ENCODE measurements around the gene PLEKHG3. TPM values are rescaled to one million over a fixed set of nuclear protein-coding genes. Genes with fewer than 3 reads are reported as not detected.

PLEKHG3 gene
- total and polyA plus RNA-seq, 2 experiments from 2014 or later: 23.0 to 83.1 TPM

GRCh38 chr14:64704743-64705380, 638 bp downstream of the PLEKHG3 start:
- Histone ChIP-seq H3K4me1 (ENCODE audit: insufficient read depth) (peaks cover 62% of the 10 kb centered on the region), H3F3A (replicated peaks; ENCODE audit: low read depth) (peaks cover 27% of the 10 kb centered on the region; the same call in 1 of the 2 replicates), H3K4me2 (peak overlapping the region; percentile 95), H3K4me3 (peak overlapping the region; percentile 86), H2AFZ (no peak overlapping the region), H3K36me3 (ENCODE audit: insufficient read depth) (no peaks in the 10 kb centered on the region), H3K79me2 (replicated peaks; ENCODE audit: insufficient read depth) (peaks cover 51% of the 10 kb centered on the region), H4K20me1 (replicated peaks; ENCODE audit: insufficient read depth) (peaks cover 17% of the 10 kb centered on the region), H3K27ac (ENCODE audit: low read depth) (peak overlapping the region; percentile 55; the same call in 1 of the 2 replicates), H3K9me2 (ENCODE audit: insufficient read depth) (no peaks in the 10 kb centered on the region), H3K27me3 (ENCODE audit: insufficient read depth) (peaks cover 5% of the 10 kb centered on the region; the same call in 1 of the 2 replicates)
- ATAC-seq (peak; percentile 5), DNase-seq (ENCODE audit: low spot score) (no peak)
- Mint-ChIP-seq H3K27me3 (ENCODE audit: insufficient read depth, low read depth, poor library complexity) (peaks cover 18% of the 10 kb centered on the region), H3K4me3 (peak overlapping the region; percentile 81), H3K36me3 (ENCODE audit: low read depth) (peaks cover 12% of the 10 kb centered on the region; the same call in 2 of the 3 replicates), H3K27ac (no peak overlapping the region), H3K4me1 (peaks cover 75% of the 10 kb centered on the region), H3K9me3 (no peaks in the 10 kb centered on the region)
- TF ChIP-seq, protein P1, sequence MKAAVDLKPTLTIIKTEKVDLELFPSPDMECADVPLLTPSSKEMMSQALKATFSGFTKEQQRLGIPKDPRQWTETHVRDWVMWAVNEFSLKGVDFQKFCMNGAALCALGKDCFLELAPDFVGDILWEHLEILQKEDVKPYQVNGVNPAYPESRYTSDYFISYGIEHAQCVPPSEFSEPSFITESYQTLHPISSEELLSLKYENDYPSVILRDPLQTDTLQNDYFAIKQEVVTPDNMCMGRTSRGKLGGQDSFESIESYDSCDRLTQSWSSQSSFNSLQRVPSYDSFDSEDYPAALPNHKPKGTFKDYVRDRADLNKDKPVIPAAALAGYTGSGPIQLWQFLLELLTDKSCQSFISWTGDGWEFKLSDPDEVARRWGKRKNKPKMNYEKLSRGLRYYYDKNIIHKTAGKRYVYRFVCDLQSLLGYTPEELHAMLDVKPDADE (IDR thresholded peaks at IDR 0.05): no peak
- TF ChIP-seq STAT1 (IDR thresholded peaks at IDR 0.05; ENCODE audit: unreplicated experiment): no peak
- no peak for TF ChIP-seq EZH2phosphoT487 (IDR thresholded peaks at IDR 0.05; ENCODE audit: unreplicated experiment)
- no peak for TF ChIP-seq CREB1 (CRISPR knock-in tag; IDR thresholded peaks at IDR 0.05; ENCODE audit: low read depth)
- TF ChIP-seq POLR2AphosphoS5 (IDR thresholded peaks at IDR 0.05; ENCODE audit: low read depth): no peak
- no peak for TF ChIP-seq JUNB (IDR thresholded peaks at IDR 0.05; ENCODE audit: unreplicated experiment)
- TF ChIP-seq CTCF (conservative IDR thresholded peaks at IDR 0.05; ENCODE audit: low read depth in 2 of 2): no peak
- no peak for TF ChIP-seq EZH2 (IDR thresholded peaks at IDR 0.05; ENCODE audit: low read depth, unreplicated experiment)
- no peak for TF ChIP-seq ZNF462 (CRISPR knock-in tag; IDR thresholded peaks at IDR 0.05)
- no peak for TF ChIP-seq ZNF114 (CRISPR knock-in tag; IDR thresholded peaks at IDR 0.05)
- TF ChIP-seq, protein P2, sequence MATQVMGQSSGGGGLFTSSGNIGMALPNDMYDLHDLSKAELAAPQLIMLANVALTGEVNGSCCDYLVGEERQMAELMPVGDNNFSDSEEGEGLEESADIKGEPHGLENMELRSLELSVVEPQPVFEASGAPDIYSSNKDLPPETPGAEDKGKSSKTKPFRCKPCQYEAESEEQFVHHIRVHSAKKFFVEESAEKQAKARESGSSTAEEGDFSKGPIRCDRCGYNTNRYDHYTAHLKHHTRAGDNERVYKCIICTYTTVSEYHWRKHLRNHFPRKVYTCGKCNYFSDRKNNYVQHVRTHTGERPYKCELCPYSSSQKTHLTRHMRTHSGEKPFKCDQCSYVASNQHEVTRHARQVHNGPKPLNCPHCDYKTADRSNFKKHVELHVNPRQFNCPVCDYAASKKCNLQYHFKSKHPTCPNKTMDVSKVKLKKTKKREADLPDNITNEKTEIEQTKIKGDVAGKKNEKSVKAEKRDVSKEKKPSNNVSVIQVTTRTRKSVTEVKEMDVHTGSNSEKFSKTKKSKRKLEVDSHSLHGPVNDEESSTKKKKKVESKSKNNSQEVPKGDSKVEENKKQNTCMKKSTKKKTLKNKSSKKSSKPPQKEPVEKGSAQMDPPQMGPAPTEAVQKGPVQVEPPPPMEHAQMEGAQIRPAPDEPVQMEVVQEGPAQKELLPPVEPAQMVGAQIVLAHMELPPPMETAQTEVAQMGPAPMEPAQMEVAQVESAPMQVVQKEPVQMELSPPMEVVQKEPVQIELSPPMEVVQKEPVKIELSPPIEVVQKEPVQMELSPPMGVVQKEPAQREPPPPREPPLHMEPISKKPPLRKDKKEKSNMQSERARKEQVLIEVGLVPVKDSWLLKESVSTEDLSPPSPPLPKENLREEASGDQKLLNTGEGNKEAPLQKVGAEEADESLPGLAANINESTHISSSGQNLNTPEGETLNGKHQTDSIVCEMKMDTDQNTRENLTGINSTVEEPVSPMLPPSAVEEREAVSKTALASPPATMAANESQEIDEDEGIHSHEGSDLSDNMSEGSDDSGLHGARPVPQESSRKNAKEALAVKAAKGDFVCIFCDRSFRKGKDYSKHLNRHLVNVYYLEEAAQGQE (IDR thresholded peaks at IDR 0.05; ENCODE audit: unreplicated experiment): no peak
- TF ChIP-seq NANOG (IDR thresholded peaks at IDR 0.05; ENCODE audit: borderline replicate concordance): no peak
- no peak for TF ChIP-seq ZNF331 (CRISPR knock-in tag; IDR thresholded peaks at IDR 0.05; ENCODE audit: low read depth)
